NCI-H446 treated with DMSO at 0.1 percent for 48 hours (cell line): ENCODE data around the gene C2CD4C.
"Not testable (repeated sequence)": the region's sequence is repeated elsewhere in the genome, so short reads cannot be mapped to it uniquely, and the experiment has no call there.

Source experiments
- DNase-seq: peaks from one replicate; lab custom pipeline; 2025; lab: John Stamatoyannopoulos, UW

C2CD4C gene

GRCh38 chr19:398719-399118 is 10.2 kb downstream of the C2CD4C start:
- no peak for DNase-seq

GRCh38 chr19:397941-398706 is 10.8 kb downstream of the C2CD4C start:
- no peak for DNase-seq

DNA sequence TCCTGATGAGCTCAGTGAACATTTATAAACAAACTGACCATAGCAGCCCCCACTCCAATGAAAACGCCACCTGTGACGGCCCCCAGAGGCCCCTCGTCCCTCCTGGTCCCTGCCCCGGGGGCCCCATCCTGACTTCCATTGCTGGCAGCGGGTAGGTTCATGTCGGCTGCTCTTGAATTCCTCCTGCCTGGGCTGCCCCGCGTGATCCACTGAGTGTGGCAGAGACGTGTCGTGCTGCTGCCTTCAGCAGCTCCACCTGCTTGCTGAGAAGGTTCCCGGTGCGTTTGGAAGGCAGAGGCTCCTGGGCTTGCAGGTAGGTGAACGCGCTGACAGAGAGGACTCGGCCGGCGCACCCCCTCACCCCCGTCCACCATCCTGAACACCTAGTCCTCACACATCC is 11.6 kb downstream of the C2CD4C start:
- DNase-seq, result no peak

DNA sequence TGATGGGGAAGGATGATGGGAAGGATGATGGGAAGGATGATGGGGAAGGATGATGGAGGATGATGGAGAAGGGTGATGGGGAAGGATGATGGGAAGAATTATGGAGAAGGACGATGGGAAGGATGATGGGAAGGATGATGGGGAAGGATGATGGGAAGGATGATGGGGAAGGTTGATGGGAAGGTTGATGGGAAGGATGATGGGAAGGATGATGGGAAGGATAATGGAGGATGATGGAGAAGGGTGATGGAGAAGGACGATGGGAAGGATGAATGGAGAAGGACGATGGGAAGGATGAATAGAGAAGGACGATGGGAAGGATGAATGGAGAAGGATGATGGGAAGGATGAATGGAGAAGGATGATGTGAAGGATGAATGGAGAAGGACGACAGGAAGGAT is 13.5 kb downstream of the C2CD4C start:
- no peak for DNase-seq

GRCh38 chr19:394857-395256 is 14.1 kb downstream of the C2CD4C start:
- DNase-seq, result not testable (repeated sequence)

GRCh38 chr19:393560-393959 is 15.4 kb downstream of the C2CD4C start:
- DNase-seq, result not testable (repeated sequence)

- DNase-seq, result no peak
These were observed 16.5 kb downstream of the C2CD4C start for GRCh38 chr19:392375-392970.

GRCh38 chr19:391726-392374 is 17.1 kb downstream of the C2CD4C start:
- no peak for DNase-seq

DNA sequence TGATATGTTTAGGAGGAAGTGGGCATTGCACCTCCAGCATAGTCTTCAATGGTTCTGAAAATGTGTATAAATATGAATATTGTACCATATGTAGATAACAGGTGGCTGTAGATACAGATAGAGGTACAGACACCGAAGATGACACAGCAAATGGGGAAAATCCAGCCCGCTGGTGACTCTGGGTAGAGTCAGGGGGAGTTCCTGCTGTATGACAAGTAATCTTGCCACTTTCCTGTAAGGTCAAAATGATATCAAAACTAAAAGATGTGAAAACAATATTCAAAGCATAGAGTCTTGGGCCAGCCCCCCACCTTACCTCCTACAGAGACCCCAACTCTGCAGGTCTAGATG is 17.8 kb downstream of the C2CD4C start:
- no peak for DNase-seq

- DNase-seq, result no peak
These were observed 18.4 kb downstream of the C2CD4C start for GRCh38 chr19:390386-391206.

GRCh38 chr19:389935-390289 is 19.0 kb downstream of the C2CD4C start:
- DNase-seq, result no peak

GRCh38 chr19:389255-389934 is 19.6 kb downstream of the C2CD4C start:
- no peak for DNase-seq

DNA sequence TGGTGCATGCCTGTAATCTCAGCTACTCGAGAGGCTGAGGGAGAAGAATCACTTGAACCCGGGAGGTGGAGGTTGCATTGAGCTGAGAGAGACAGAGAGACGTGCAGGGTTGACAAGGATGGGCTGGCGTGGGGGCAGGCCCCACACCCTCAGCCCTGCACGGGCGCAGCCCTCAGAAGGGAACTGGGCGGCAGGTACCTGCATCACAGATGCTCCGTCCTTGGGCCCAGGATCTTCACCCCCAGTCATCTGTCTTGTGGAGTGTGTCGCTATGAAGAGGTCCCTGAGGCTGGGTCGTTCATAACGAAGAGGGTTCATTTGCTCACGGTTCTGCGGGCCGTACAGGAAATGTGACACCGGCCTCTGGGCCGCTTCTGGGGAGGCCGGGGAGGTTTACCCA is 20.3 kb downstream of the C2CD4C start:
- DNase-seq, result no peak

- DNase-seq, result no peak
These were observed 21.2 kb downstream of the C2CD4C start for GRCh38 chr19:387777-388176.

DNA sequence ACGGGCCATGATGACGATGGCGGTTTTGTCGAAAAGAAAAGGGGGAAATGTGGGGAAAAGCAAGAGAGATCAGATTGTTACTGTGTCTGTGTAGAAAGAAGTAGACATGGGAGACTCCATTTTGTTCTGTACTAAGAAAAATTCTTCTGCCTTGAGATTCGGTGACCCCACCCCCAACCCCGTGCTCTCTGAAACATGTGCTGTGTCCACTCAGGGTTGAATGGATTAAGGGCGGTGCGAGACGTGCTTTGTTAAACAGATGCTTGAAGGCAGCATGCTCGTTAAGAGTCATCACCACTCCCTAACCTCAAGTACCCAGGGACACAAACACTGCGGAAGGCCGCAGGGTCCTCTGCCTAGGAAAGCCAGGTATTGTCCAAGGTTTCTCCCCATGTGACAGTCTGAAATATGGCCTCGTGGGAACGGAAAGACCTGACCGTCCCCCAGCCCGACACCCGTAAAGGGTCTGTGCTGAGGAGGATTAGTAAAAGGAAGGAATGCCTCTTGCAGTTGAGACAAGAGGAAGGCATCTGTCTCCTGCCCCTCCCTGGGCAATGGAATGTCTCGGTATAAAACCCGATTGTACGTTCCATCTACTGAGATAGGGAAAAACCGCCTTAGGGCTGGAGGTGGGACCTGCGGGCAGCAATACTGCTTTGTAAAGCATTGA is 22.2 kb downstream of the C2CD4C start:
- DNase-seq, result not testable (repeated sequence)

GRCh38 chr19:386189-386588 is 22.8 kb downstream of the C2CD4C start:
- not testable (repeated sequence) for DNase-seq

DNA sequence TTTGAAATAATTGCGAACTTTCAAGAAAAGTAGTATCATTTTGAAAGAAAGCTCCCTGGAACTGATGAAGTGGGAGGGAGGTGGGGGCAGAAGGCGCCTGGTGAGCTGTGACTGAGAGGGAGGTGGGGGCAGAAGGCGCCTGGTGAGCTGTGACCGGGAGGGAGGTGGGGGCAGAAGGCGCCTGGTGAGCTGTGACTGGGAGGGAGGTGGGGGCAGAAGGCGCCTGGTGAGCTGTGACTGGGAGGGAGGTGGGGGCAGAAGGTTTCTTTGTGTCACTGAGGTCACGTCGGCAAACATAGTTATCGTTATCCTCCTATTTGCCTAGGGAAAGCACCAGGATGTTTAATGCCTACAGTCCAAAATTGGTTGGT is 24.2 kb downstream of the C2CD4C start:
- DNase-seq, result no peak

DNA sequence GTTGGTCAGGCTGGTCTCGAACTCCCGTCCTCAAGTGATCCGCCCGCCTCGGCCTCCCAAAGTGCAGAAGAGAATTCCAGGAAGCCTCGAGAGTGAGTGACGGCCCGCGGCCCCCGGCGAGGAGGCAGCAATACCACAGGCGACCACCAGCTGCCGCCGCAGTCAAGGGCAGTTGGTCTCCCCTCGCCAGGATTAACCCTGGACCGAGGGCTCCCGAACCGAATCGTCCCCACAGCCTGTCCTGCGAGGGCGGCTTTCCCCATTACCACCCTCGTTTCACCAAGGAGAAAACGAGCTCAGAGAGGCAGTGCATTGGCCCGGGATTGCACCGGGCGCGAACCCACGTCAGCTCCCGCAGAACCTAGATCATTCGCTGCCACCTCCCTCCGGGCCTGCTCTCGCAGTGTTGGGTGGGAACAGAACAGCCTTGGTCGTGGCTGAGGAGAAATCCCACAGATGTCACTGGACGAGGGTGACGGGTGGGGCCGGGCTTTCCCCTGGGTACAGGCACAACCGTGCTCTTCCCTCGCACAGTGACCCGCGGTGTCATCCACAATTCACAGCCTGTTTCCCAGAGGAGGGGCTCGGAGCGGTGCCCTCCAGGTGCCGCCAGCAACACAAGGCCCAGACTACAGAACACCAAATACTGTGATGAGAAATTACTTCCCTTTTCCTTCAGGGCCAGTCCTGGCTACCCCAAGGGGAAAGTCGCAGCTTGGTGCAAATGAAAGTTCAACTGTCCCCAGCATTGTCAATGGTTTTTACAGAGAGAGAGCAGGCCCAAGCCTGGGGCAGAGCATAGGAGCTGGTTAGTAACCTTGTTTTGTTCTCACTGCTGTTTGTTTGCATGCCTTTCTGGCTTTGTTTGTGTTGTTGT is 24.8 kb downstream of the C2CD4C start:
- no peak for DNase-seq

DNA sequence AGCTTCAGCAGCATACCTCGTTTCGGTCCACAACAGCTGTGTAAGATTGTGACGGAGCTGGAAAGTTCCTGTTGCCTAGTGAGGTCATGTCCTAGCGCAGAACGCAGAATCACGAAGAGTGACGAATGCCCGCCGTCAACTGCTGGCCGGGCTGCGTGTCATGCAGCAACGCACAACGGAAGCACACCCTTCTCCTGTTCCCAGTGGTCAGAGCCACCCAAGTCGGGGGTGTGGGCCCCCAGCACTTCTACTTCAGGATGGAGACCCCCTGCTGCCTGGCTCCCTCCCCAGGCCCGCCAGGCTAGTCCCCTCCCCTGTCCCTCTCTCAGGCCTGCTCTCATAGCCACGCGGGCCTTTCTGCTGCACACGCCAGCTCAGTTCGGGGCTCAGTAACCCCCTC is 25.9 kb downstream of the C2CD4C start:
- no peak for DNase-seq

DNA sequence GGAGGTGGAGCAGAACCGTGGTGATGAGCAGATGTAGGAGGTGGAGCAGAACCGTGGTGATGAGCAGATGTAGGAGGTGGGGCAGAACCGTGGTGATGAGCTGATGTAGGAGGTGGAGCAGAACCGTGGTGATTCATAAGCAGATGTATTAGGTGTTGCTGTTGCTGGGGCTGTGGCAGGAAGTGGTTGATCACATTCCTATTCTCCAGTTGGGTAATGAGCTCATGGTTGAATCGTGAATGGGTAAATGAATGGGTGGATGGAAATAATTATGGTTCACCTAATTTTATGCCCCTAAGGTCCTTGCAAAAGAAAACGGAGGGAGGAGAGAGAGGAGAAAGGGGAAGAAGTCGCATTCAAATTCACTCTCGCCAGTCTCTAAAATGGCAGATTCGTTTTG is 26.4 kb downstream of the C2CD4C start:
- not testable (repeated sequence) for DNase-seq

- DNase-seq, result not testable (repeated sequence)
These were observed 27.0 kb downstream of the C2CD4C start for GRCh38 chr19:381901-382300.
